Measurements from ENCODE around the gene DCLK1. TPM values are rescaled to one million over a fixed set of nuclear protein-coding genes. Genes with fewer than 3 reads are reported as not detected.

The DCLK1 gene
- total RNA-seq, 1 experiment from 2014 or later, result 36.2 TPM

DNA sequence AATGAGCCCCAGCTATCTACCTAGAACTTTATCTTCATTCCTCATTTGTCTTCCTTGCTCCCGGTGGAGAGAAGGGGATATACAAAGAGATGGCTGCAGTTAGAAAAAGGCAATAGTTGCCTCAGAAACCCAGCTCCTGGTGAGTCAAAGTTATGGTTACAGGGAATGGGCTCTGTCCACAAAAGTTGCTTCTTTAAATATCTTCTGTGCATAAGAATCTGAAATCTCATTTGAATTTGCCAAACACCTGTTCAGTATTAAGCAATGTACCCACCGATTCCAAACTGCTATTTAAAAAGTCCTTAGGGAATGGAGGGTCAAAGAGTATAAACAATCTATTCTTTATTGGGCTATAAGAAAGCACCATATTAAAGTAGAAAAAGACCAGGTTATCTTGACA is 48.4 kb downstream of the DCLK1 start:
- no peaks in the 10 kb centered on the region for H3K79me2 ChIP-seq (ENCODE audit: insufficient read depth, low read length)
- no peak overlapping the region for H3K27ac ChIP-seq (ENCODE audit: insufficient read length, low read depth, low read length)
- H3K79me1 ChIP-seq (ENCODE audit: insufficient read depth, low read depth, low read length, poor library complexity, severe bottlenecking), result no peaks in the 10 kb centered on the region
- H3K9me3 ChIP-seq (ENCODE audit: control insufficient read depth, low read depth, low read length), result no peaks in the 10 kb centered on the region
- H3K23ac ChIP-seq (ENCODE audit: insufficient read length, low read depth, low read length), result no peak overlapping the region
- H3K4me2 ChIP-seq (ENCODE audit: insufficient read depth, insufficient read length, low read length), result no peak overlapping the region
- no peaks in the 10 kb centered on the region for H3K23me2 ChIP-seq (ENCODE audit: insufficient read length, low read depth, low read length, poor library complexity, severe bottlenecking)
- TF ChIP-seq, protein P1, sequence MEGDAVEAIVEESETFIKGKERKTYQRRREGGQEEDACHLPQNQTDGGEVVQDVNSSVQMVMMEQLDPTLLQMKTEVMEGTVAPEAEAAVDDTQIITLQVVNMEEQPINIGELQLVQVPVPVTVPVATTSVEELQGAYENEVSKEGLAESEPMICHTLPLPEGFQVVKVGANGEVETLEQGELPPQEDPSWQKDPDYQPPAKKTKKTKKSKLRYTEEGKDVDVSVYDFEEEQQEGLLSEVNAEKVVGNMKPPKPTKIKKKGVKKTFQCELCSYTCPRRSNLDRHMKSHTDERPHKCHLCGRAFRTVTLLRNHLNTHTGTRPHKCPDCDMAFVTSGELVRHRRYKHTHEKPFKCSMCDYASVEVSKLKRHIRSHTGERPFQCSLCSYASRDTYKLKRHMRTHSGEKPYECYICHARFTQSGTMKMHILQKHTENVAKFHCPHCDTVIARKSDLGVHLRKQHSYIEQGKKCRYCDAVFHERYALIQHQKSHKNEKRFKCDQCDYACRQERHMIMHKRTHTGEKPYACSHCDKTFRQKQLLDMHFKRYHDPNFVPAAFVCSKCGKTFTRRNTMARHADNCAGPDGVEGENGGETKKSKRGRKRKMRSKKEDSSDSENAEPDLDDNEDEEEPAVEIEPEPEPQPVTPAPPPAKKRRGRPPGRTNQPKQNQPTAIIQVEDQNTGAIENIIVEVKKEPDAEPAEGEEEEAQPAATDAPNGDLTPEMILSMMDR (conservative IDR thresholded peaks at IDR 0.05), result no peak
- no peaks in the 10 kb centered on the region; a peak in 1 of 5 replicates for H3K9me3 Mint-ChIP-seq
- H2BK5ac ChIP-seq (ENCODE audit: insufficient read length, low read length), result no peak overlapping the region
- DNase-seq, result no peak
- no peak overlapping the region for H2BK15ac ChIP-seq (ENCODE audit: low read depth, low read length)
- H3K27me3 ChIP-seq (ENCODE audit: insufficient read depth, low read length), result no peaks in the 10 kb centered on the region
- no peaks in the 10 kb centered on the region for H4K20me1 ChIP-seq (ENCODE audit: control insufficient read depth, insufficient read depth, insufficient read length)
- no peak overlapping the region for H3T11ph ChIP-seq (ENCODE audit: low read length)
- WGBS (ENCODE audit: extremely low coverage, insufficient read length, low lambda C conversion rate), result no CpG with 5 or more reads among the region's 2 CpGs
- no peak overlapping the region for H4K8ac ChIP-seq (replicated peaks; ENCODE audit: insufficient read length, low read depth, low read length)
- peaks cover 16 to 20% of the 10 kb centered on the region in 2 experiments for H3K4me1 Mint-ChIP-seq
- no peak overlapping the region for H2BK120ac ChIP-seq (ENCODE audit: low read depth, low read length, poor library complexity, severe bottlenecking)
- no peak overlapping the region for H3K4ac ChIP-seq (ENCODE audit: low read depth, low read length)
- H3K9ac ChIP-seq (ENCODE audit: extremely low read depth, insufficient read length, low read length), result no peak overlapping the region
- H3K4me1 ChIP-seq (ENCODE audit: insufficient read depth, low read length), result peaks cover 6% of the 10 kb centered on the region
- H2BK20ac ChIP-seq (ENCODE audit: low read depth, low read length, poor library complexity, severe bottlenecking), result no peak overlapping the region
- no peaks in the 10 kb centered on the region for H3K27me3 Mint-ChIP-seq (ENCODE audit: low read depth)
- H3K56ac ChIP-seq (ENCODE audit: insufficient read length, low read depth, low read length), result no peak overlapping the region
- H3K27ac Mint-ChIP-seq, result no peak overlapping the region
- no peak overlapping the region for H2BK12ac ChIP-seq (ENCODE audit: insufficient read length, low read depth, low read length)
- no peak overlapping the region for H3K18ac ChIP-seq (ENCODE audit: insufficient read length, low read depth, low read length)
- no peak overlapping the region for H2AK5ac ChIP-seq (ENCODE audit: insufficient read length, low read length)
- no peak overlapping the region for H4K91ac ChIP-seq (ENCODE audit: insufficient read length, low read depth, low read length)
- no peak overlapping the region for H3K14ac ChIP-seq (ENCODE audit: insufficient read depth, low read length)
- H2AFZ ChIP-seq (ENCODE audit: low read length), result no peak overlapping the region
- no peak overlapping the region for H3K4me3 Mint-ChIP-seq
- no peak overlapping the region for H4K5ac ChIP-seq (ENCODE audit: insufficient read length, low read depth, low read length)
- no peaks in the 10 kb centered on the region; a peak in 2 of 7 replicates for H3K36me3 Mint-ChIP-seq (ENCODE audit: insufficient read depth in 1 of 3, low read depth in 3 of 3)
